H1 (cell line): ENCODE data around the gene CFAP97. TPM values are rescaled to one million over a fixed set of nuclear protein-coding genes. Genes with fewer than 3 reads are reported as not detected.
A peak's percentile ranks its signal among the peaks of the same experiment; 100 is the strongest.

Experiments
- CEBPB ChIP-seq: IDR thresholded peaks from 2 replicates; pipeline ENCODE4 v1.6.1; 2012; ENCODE audit warnings: low read depth, low read length
- JUN ChIP-seq: IDR thresholded peaks from 2 replicates; pipeline ENCODE4 v1.6.1; 2011; ENCODE audit warnings: low read depth, mild to moderate bottlenecking, improper control_type of control experiment, low read length
- RXRA ChIP-seq: IDR thresholded peaks from 2 replicates; pipeline ENCODE4 v1.6.1; 2011; ENCODE audit warnings: low read depth, mild to moderate bottlenecking, low read length, moderate library complexity; ENCODE audit not compliant: insufficient read depth
- polyA plus RNA-seq, 7 experiments: library from polyadenylated mRNA; depleted of rRNA in 3 of 7; stranded (reverse) in 5 of 7; unstranded in 2 of 7; fragments of >200 nt in 5 of 7; fragments of 200-250 nt in 2 of 7; gene quantifications; 1 replicate in 5 of 7; 2 replicates in 1 of 7; 4 replicates in 1 of 7; pipeline versions ENCODE4 v1.2.1 to v1.2.3, GENCODE V29; 2011 to 2013; ENCODE audit warnings: missing spikeins in 2 of 7, mixed read lengths in 2 of 7
- total RNA-seq: library from RNA; stranded (reverse); fragmentation: NEBNext Ultra II Directional; extraction: Animal tissue kit (Norgen Biotek cat#: 25700); gene quantifications from 2 replicates; pipeline ENCODE4 v1.2.1, GENCODE V29; 2021

The CFAP97 gene
- total and polyA plus RNA-seq, 2 of the 8 experiments (the other 6 are each of a cell fraction or from before 2014, with no cell fraction given) = 9.2 to 40.4 TPM

DNA sequence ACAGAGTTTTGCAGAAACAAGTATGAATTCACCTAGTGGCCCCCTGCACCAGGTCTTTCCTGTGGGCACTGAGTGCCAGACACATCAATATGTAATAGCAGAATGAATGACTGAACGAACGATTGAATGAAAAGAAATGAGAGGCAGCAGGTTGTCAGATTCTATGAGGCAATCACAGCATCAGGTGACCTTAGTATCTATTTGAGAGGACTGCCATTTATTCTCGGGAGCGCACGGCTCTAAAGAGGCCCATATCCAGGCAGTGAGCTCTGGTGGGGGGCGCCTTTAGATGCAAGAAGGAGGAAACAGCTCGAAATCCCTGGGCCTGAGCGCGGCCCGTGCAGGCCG is 61.3 kb downstream of the CFAP97 start (continued):
- no peak for TF ChIP-seq JUN
- TF ChIP-seq RXRA = no peak
- peak; percentile 77 for TF ChIP-seq CEBPB
